Measurements from ENCODE around the gene CRIP3. TPM values are rescaled to one million over a fixed set of nuclear protein-coding genes. Genes with fewer than 3 reads are reported as not detected.
A peak's percentile ranks its signal among the peaks of the same experiment; 100 is the strongest.

CRIP3 gene
- total and polyA plus RNA-seq, 2 of the 13 experiments (the other 11 are each of a cell fraction or from before 2014, with no cell fraction given): 6.3 to 9.3 TPM

- TF ChIP-seq ZNF773 (CRISPR knock-in tag; IDR thresholded peaks at IDR 0.05; ENCODE audit: borderline replicate concordance) (no peak), RAD21 (CRISPR knock-in tag; IDR thresholded peaks at IDR 0.05) (peak; percentile 100), TBX2 (CRISPR knock-in tag; IDR thresholded peaks at IDR 0.05; ENCODE audit: borderline replicate concordance) (no peak), FOXA3 (CRISPR knock-in tag; IDR thresholded peaks at IDR 0.05) (peak; percentile 50; the same call in 1 of the 2 replicates), GABPA (IDR thresholded peaks at IDR 0.05; ENCODE audit: low read depth, low read length) (no peak), GABPA (CRISPR knock-in tag; IDR thresholded peaks at IDR 0.05; ENCODE audit: low read depth) (no peak), STAG1 (CRISPR knock-in tag; IDR thresholded peaks at IDR 0.05) (peak; percentile 100), ZNF749 (CRISPR knock-in tag; IDR thresholded peaks at IDR 0.05; ENCODE audit: borderline replicate concordance) (no peak; the same call in 1 of the 2 replicates), RFXAP (CRISPR knock-in tag; IDR thresholded peaks at IDR 0.05; ENCODE audit: borderline replicate concordance) (no peak), ZBTB39 (CRISPR knock-in tag; IDR thresholded peaks at IDR 0.05) (no peak), IKZF1 (IDR thresholded peaks at IDR 0.05) (no peak), HNF1A (IDR thresholded peaks at IDR 0.05; ENCODE audit: low read depth) (no peak), HNF1A (CRISPR knock-in tag; IDR thresholded peaks at IDR 0.05; ENCODE audit: borderline replicate concordance) (peak; percentile 52; the same call in 1 of the 2 replicates), BRCA1 (CRISPR knock-in tag; IDR thresholded peaks at IDR 0.05) (no peak), HIVEP1 (CRISPR knock-in tag; IDR thresholded peaks at IDR 0.05) (no peak), ERF (CRISPR knock-in tag; IDR thresholded peaks at IDR 0.05) (peak; percentile 88), U2AF2 (IDR thresholded peaks at IDR 0.05; ENCODE audit: low read depth, low read length) (no peak), ZNF496 (CRISPR knock-in tag; IDR thresholded peaks at IDR 0.05; ENCODE audit: insufficient replicate concordance) (no peak), MAX (IDR thresholded peaks at IDR 0.05) (no peak), CEBPZ (IDR thresholded peaks at IDR 0.05; ENCODE audit: low read length) (no peak)
Measured at GRCh38 chr6:43263314-43264178, 45.1 kb downstream of the CRIP3 start (continued).
